ENCODE measurements around the gene ANKRD63.

ANKRD63 gene

GRCh38 chr15:40257656-40258450, 25.0 kb downstream of the ANKRD63 start:
- DNase-seq: no peak

DNA sequence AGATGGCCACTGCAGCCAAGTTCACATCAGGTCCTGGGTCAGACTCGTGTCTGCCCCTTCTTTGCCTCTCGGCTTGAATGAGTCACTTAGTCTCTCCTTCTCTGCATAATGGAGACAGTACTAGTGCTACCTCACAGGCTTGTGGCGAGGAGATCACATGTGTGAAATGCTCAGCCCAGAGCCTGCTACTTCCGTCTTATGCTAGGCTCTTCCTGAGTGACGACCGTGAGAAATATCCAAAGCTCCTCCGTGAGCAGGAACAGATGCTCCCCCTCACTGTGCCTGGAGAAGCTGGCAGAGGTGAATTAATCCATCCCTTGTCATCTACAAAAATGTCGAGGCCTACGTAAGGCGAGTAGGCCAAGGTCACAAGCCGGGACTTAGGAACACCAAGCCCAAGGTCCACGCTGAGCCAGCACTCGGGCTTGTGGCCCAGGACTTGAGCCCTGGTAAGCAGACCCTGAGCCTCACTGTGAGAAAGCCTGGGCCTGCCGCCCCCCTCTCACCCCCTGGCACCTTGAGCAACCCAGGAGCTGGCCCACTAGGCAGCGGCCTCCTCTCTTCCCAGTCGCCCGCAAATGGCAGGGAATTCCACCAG, 26.1 kb downstream of the ANKRD63 start:
- DNase-seq: no peak

GRCh38 chr15:40255033-40255432, 27.8 kb downstream of the ANKRD63 start:
- no peak for DNase-seq

GRCh38 chr15:40254452-40254851, 28.4 kb downstream of the ANKRD63 start:
- no peak for DNase-seq

DNA sequence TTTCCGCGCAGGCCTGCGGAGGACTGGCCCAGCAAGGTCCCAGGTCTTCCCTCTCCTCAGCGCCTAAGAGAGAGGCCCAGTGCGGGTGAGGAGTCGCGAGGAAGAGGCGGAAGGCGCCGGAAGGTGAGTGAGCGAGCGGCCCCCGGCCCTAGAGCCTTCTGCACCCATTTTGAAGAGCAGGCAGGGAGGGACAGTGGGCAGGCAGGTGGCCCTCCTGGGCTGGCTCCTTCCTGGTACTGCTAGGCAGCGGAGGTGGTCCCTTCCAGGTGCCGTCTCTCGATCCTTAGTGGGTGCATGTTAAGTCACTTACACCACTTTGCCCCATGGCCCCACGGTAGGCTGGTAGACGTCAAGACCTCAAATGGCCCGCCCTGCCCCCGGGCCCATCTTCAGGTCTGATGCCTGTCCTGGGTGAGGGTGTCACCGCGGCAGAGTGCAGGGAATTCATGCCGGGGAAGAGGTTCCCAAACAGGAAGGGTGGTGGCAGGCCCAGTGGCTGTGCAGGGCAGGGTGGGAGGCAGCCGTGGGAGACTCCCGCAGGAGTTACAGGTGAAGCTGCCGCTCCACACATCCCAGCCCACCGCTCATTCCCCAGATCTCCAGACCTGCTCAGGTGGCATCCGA, 29.6 kb downstream of the ANKRD63 start:
- no peak for DNase-seq

- no peak for DNase-seq
Observed at GRCh38 chr15:40252438-40253166, 30.3 kb downstream of the ANKRD63 start.

- no peak for DNase-seq
Observed at GRCh38 chr15:40252141-40252437, 30.8 kb downstream of the ANKRD63 start.

DNA sequence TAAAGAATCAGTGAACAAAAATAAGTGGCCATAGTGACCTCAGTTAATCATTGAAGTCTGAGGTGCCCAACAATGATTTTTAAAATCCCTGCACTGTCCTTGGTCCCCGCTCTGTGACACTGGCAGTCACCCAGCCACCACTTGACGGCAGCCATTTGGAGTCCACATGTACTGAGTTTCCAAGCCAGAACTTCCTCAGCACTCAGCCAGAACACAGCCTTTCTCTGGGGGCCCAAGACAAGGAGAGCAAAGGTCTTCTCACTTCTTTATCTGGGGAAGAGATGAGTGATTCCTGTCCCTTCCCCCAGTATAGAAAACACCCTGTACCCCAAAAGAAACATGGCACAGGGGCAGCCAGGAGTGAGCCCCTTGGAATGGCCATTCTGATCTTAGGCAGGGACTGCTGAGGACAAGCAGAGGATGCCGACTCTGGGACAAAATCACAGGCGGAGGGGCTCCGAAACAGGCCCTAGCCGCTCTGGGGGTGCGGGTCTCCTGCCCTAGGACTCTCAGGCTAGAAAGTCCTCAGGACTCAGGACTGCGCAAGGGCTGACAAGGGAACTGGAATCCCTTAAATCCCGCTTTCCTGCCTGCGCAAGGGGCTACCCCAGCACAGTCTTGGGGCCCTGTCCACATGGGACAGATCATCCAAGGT, 31.3 kb downstream of the ANKRD63 start:
- no peak for DNase-seq

DNA sequence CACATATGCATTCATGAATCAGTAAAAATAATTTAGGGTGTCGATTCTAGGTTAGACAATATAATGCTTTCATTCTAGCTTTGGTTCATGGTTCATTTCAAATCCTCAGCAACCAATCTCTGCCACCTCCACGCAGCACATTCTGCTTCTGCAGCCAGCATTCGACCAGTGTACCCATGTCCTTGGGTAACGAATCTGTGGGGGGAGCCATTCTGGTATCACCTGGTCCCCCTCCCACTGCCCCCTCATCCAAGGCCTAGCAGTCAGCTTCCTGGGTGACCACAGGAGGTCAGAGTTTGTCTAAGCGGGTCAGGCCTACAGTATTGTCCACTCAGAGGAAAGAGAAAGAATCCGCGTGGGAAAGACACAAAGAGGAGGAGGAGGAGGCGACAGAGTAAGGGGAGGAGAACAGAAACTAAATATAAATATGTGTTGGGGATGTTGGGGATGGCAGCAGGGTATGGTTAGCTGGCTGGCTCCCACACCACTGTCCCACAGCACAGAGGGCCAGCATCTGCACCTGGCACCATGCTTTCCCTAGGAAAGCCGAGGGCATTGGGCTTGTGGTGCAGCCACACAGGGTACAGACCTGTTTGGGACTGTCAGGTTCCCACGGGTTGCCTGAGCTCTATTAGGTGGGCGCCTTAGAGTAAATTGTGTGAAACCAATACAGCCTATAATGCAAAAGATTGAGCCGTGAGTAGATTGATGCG, 31.9 kb downstream of the ANKRD63 start:
- no peak for DNase-seq

DNA sequence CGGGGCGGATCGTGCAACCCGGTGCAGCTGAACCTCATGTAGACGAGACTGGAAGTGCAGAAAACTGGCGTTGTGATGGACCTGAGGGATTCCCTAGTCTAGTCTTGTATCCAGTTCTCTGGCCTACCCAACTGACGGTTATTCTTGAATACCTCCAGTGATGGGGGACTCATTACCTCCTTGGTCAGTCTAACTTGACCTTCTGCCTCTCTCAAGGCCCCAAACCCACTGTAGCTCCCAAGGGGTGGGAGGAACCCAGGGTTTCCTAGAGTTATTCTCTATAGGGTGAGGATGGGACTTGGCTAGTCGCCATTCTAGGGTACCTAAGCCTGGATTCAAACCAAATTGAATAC, 32.6 kb downstream of the ANKRD63 start:
- DNase-seq: no peak

DNA sequence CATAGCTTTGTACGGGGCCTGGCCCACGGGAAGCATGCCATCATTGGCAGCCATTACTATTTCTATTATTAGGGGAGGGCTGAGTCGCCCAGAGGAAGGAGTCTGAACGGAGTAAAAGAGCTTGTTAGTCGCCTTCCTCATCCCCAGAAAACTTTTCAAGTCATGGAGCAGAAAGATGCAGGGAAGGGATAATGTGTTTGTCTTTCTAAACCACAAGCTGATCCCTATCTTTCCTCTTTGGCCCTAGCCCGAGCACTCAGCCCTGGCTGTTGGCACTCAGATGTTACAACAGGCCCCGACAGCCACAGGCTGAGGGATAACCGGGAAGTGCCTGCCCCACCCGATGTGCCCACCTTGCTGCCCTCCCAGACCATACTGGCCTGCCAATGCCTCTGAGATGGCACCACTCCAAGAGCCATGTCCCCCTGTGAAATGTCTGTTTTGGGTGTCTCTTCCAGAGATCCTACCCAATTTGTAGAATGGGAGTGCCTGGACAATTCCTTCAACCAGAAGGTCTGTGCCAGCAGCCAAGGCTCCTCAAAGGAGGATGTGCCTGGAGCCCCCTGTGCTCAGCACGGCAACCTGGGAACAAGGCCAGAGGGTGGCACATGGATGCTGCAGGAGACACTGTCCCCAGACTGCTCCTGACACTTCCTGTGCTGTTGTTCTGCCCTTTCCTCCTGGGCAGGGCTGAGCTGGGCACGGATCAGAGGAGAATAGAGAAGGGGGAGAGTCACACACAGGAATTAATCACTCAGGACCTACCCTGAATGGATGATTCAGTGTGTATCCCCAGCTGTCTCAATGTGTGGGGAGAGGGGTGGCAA, 33.2 kb downstream of the ANKRD63 start:
- peak; percentile 17 for DNase-seq

- DNase-seq: peak; percentile 14
Observed at GRCh38 chr15:40248006-40248783, 34.7 kb downstream of the ANKRD63 start.

DNA sequence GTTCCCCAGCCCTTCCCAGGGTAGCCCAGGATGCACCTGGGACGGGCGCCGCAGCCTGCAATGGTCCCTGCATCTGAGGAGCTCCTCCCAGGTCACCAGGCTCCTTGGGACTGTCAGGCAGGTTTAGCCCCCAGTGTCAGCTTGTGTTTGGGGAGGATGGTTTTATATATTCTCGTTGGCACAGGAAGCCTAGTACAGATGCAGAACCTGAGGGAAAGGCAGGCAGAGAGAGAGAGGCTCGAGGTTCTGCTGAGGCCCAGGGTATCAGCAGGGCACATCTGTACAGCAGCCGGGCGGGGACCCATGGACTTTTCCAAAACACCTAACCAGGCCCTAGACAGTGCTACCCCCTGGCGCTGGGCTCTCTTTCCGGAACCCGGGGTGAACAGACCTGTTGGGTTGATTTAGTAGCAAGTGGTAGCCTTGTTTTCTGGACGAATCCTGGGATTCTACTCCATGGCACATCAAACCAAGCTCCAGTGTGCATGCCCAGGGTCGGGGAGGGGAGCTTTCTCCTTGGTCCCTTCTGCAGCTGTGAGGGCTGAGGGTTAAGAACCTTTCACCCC, 35.4 kb downstream of the ANKRD63 start:
- no peak for DNase-seq

- peak; percentile 10 for DNase-seq
Observed at GRCh38 chr15:40246496-40247280, 36.2 kb downstream of the ANKRD63 start.

GRCh38 chr15:40245666-40246450, 37.0 kb downstream of the ANKRD63 start:
- DNase-seq: no peak

DNA sequence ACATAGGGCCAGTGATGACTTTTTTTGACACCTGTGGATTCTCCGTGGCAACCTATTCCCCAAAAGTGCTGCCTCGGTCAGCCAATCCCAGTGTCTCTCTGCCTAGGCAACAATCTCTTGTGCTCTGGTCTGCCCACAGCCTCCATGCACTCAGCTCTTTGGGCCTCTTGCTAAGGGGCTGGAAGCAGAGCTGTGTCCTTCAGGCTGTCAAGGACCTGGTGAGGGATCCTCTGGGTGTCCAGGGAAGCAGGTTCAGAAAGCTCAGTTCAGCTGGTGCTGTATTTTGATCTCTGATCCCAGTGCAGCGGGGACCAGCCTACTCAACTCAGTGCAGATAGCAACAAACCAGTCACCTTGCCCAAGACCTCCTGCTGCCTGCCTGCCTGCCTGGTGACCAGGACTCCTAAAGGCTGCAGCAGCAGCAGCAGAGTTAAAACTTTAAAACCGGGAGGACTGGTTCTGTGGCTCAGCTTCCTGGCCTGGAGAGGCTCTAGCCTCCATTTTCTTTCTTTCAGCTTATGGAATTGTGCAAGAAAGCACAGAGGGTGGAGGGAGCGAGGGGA, 37.8 kb downstream of the ANKRD63 start:
- DNase-seq: peak; percentile 12

GRCh38 chr15:40243126-40243810, 39.6 kb downstream of the ANKRD63 start:
- DNase-seq: no peak

GRCh38 chr15:40242601-40243000, 40.3 kb downstream of the ANKRD63 start:
- DNase-seq: peak; percentile 11

Measured in femur (tissue), 1 donor.